GM23338 (cell line): ENCODE data around the gene SOX3. TPM values are rescaled to one million over a fixed set of nuclear protein-coding genes. Genes with fewer than 3 reads are reported as not detected.

Experiments
- ATAC-seq: fragments of 200-7000 bp; cut with Tn5 transposase; 3 replicates; pipeline ENCODE4 v1.9.1; 2020
- DNase-seq: peaks from one replicate; pipeline ENCODE4 v3.0.0-alpha.2; 2015; ENCODE audit warnings: low spot score
- H2AFZ ChIP-seq: fragments of 200-600 bp; sonication (generic); 2 replicates; pipeline ENCODE4 v1.8.0; 2016; ENCODE audit warnings: antibody characterized with exemption, mild to moderate bottlenecking, moderate library complexity
- H3F3A ChIP-seq: fragments of 200-600 bp; sonication (generic); replicated peaks from 2 replicates; pipeline ENCODE4 v1.8.0; 2017; ENCODE audit warnings: antibody characterized with exemption, mixed run types, low read depth
- H3K27ac ChIP-seq: fragments of 200-600 bp; sonication (generic); 2 replicates; pipeline ENCODE4 v1.6.1; 2016; ENCODE audit warnings: low read depth
- H3K27me3 ChIP-seq: fragments of 200-600 bp; sonication (generic); 2 replicates; pipeline ENCODE4 v1.8.0; 2016; ENCODE audit warnings: mild to moderate bottlenecking, mixed run types, moderate library complexity; ENCODE audit not compliant: insufficient read depth
- H3K36me3 ChIP-seq: fragments of 200-600 bp; sonication (generic); 2 replicates; pipeline ENCODE4 v1.8.0; 2016; ENCODE audit warnings: mild to moderate bottlenecking; ENCODE audit not compliant: insufficient read depth
- H3K4me1 ChIP-seq: fragments of 200-600 bp; sonication (generic); 2 replicates; pipeline ENCODE4 v1.8.0; 2016; ENCODE audit warnings: mild to moderate bottlenecking, moderate library complexity; ENCODE audit not compliant: insufficient read depth
- H3K4me2 ChIP-seq: fragments of 200-600 bp; sonication (generic); 2 replicates; pipeline ENCODE4 v1.7.1; 2017; ENCODE audit warnings: mixed run types
- H3K4me3 ChIP-seq: fragments of 200-600 bp; sonication (generic); 2 replicates; pipeline ENCODE4 v1.6.1; 2016; ENCODE audit warnings: mixed run types
- H3K79me2 ChIP-seq: fragments of 200-600 bp; sonication (generic); replicated peaks from 2 replicates; pipeline ENCODE4 v1.8.0; 2017; ENCODE audit warnings: mild to moderate bottlenecking; ENCODE audit not compliant: insufficient read depth
- H3K9me2 ChIP-seq: fragments of 200-600 bp; sonication (generic); 2 replicates; pipeline ENCODE4 v1.8.0; 2017; ENCODE audit not compliant: insufficient read depth
- H4K20me1 ChIP-seq: fragments of 200-600 bp; sonication (generic); replicated peaks from 2 replicates; pipeline ENCODE4 v1.8.0; 2017; ENCODE audit warnings: mild to moderate bottlenecking; ENCODE audit not compliant: insufficient read depth
- H3K27ac Mint-ChIP-seq: 2 replicates; pipeline ENCODE4 v1.8.0; 2020; ENCODE audit warnings: inconsistent platforms, mild to moderate bottlenecking, moderate library complexity, mixed read lengths
- H3K27me3 Mint-ChIP-seq: 3 replicates; pipeline ENCODE4 v1.8.0; 2022; ENCODE audit warnings: low read depth, mild to moderate bottlenecking, moderate library complexity, mixed read lengths, inconsistent platforms; ENCODE audit not compliant: insufficient read depth, poor library complexity
- H3K36me3 Mint-ChIP-seq: 3 replicates; pipeline ENCODE4 v1.8.0; 2021; ENCODE audit warnings: low read depth, mild to moderate bottlenecking, inconsistent platforms, moderate library complexity, mixed read lengths
- H3K4me1 Mint-ChIP-seq: 3 replicates; pipeline ENCODE4 v1.8.0; 2020; ENCODE audit warnings: mild to moderate bottlenecking, inconsistent platforms, mixed read lengths
- H3K4me3 Mint-ChIP-seq: 3 replicates; pipeline ENCODE4 v1.8.0; 2021; ENCODE audit warnings: moderate library complexity, mild to moderate bottlenecking, inconsistent platforms, mixed read lengths
- H3K9me3 Mint-ChIP-seq: 3 replicates; pipeline ENCODE4 v1.8.0; 2020; ENCODE audit warnings: moderate library complexity, mild to moderate bottlenecking, inconsistent platforms, mixed read lengths
- CTCF ChIP-seq, 2 experiments: fragments of 200-600 bp in 1 of 2; sonication (generic) in 1 of 2; conservative IDR thresholded peaks; 2 replicates each; pipeline versions ENCODE4 v1.5.1 to v1.6.1; 2016 to 2017; ENCODE audit warnings: antibody characterized with exemption in 2 of 2, low read depth in 2 of 2, mild to moderate bottlenecking in 2 of 2, moderate library complexity in 1 of 2
- ETS1 ChIP-seq: IDR thresholded peaks from 2 replicates; pipeline ENCODE4 v1.6.1; 2016; ENCODE audit warnings: antibody characterized with exemption
- EZH2 ChIP-seq: fragments of 200-600 bp; sonication (generic); IDR thresholded peaks from one replicate; pipeline ENCODE4 v1.8.0; 2017; ENCODE audit warnings: antibody characterized with exemption, mild to moderate bottlenecking, low read depth; ENCODE audit not compliant: unreplicated experiment
- EZH2phosphoT487 ChIP-seq: fragments of 200-600 bp; sonication (generic); IDR thresholded peaks from one replicate; pipeline ENCODE4 v1.8.1; 2018; ENCODE audit warnings: antibody characterized with exemption; ENCODE audit not compliant: unreplicated experiment
- JUNB ChIP-seq: IDR thresholded peaks from one replicate; pipeline ENCODE4 v1.6.1; 2016; ENCODE audit warnings: antibody characterized with exemption; ENCODE audit not compliant: unreplicated experiment
- NANOG ChIP-seq: IDR thresholded peaks from 2 replicates; pipeline ENCODE4 v1.6.1; 2016; ENCODE audit warnings: antibody characterized with exemption, borderline replicate concordance
- STAT1 ChIP-seq: IDR thresholded peaks from one replicate; pipeline ENCODE4 v1.6.1; 2016; ENCODE audit warnings: antibody characterized with exemption; ENCODE audit not compliant: unreplicated experiment
- ZNF114 ChIP-seq: fragments of 250-450 bp; sonication (Bioruptor Pico); IDR thresholded peaks from 2 replicates; pipeline ENCODE4 v1.5.0; 2020; ENCODE audit warnings: mild to moderate bottlenecking, moderate library complexity
- ZNF331 ChIP-seq: fragments of 250-450 bp; sonication (Bioruptor Pico); IDR thresholded peaks from 2 replicates; pipeline ENCODE4 v1.5.0; 2020; ENCODE audit warnings: low read depth, mild to moderate bottlenecking, moderate library complexity
- polyA plus RNA-seq: library from polyadenylated mRNA; unstranded; fragments of >200 nt; fragmentation: Nextera tagmentation; extraction: Ambion mirVana; gene quantifications from 2 replicates; pipeline ENCODE4 v1.2.1, GENCODE V29; 2016
- total RNA-seq: library from RNA; depleted of rRNA; stranded (reverse); fragments of >200 nt; shearing (Covaris generic); gene quantifications from 2 replicates; pipeline ENCODE4 v1.2.3, GENCODE V29; 2014

The SOX3 gene
- total and polyA plus RNA-seq, 2 experiments from 2014 or later: 9.8 to 23.3 TPM

GRCh38 chrX:140510895-140511295 lies 6.0 kb upstream of the SOX3 start:
- no peak overlapping the region for H3K27ac ChIP-seq
- Mint-ChIP-seq H3K9me3 (no peaks in the 10 kb centered on the region; the same call in 2 of the 3 replicates), H3K4me3 (peak overlapping the region; percentile 79), H3K4me1 (peaks cover 23% of the 10 kb centered on the region; the same call in 2 of the 3 replicates), H3K27ac (no peak overlapping the region), H3K27me3 (peaks cover 53% of the 10 kb centered on the region), H3K36me3 (no peaks in the 10 kb centered on the region)
- peak overlapping the region; percentile 80 for H3K4me2 ChIP-seq
- 0 out of 2 replicates have a peak overlapping the region, but pooled peaks have one; percentile 38 for H2AFZ ChIP-seq
- TF ChIP-seq EZH2 (peak; percentile 17), ZNF114 (no peak)
- H3K36me3 ChIP-seq: no peaks in the 10 kb centered on the region
- ATAC-seq (peak; percentile 6), DNase-seq (peak; percentile 39)
- peaks cover 68% of the 10 kb centered on the region for H3K27me3 ChIP-seq
- H3K4me3 ChIP-seq: peak overlapping the region; percentile 62
- peaks cover 10% of the 10 kb centered on the region for H3K4me1 ChIP-seq
- no peaks in the 10 kb centered on the region for H3F3A ChIP-seq
- H4K20me1 ChIP-seq: no peaks in the 10 kb centered on the region
- H3K9me2 ChIP-seq: no peaks in the 10 kb centered on the region
- H3K79me2 ChIP-seq: no peaks in the 10 kb centered on the region

GRCh38 chrX:140510306-140510676 lies 5.4 kb upstream of the SOX3 start:
- Histone ChIP-seq H3K4me2 (peak overlapping the region; percentile 80), H2AFZ (peak overlapping the region; percentile 69; the same call in 1 of the 2 replicates), H3K4me3 (peak overlapping the region; percentile 62), H4K20me1 (no peaks in the 10 kb centered on the region), H3K36me3 (no peaks in the 10 kb centered on the region), H3K9me2 (no peaks in the 10 kb centered on the region), H3K79me2 (no peaks in the 10 kb centered on the region), H3K27me3 (peaks cover 73% of the 10 kb centered on the region), H3F3A (no peaks in the 10 kb centered on the region), H3K4me1 (peaks cover 10% of the 10 kb centered on the region), H3K27ac (no peak overlapping the region)
- Mint-ChIP-seq H3K9me3 (no peaks in the 10 kb centered on the region; the same call in 2 of the 3 replicates), H3K27me3 (peaks cover 58% of the 10 kb centered on the region), H3K27ac (no peak overlapping the region), H3K4me1 (peaks cover 23% of the 10 kb centered on the region; the same call in 2 of the 3 replicates), H3K36me3 (no peaks in the 10 kb centered on the region), H3K4me3 (peak overlapping the region; percentile 79)
- TF ChIP-seq NANOG (no peak), CTCF (conservative IDR thresholded peaks at IDR 0.05; ENCODE audit: low read depth in 2 of 2) (peak; percentile 51 to 53)
- DNase-seq (peak; percentile 45), ATAC-seq (no peak)

- Histone ChIP-seq H3F3A (no peaks in the 10 kb centered on the region), H3K4me2 (peak overlapping the region; percentile 80), H3K36me3 (no peaks in the 10 kb centered on the region), H3K9me2 (no peaks in the 10 kb centered on the region), H3K27me3 (peaks cover 76% of the 10 kb centered on the region), H3K27ac (no peak overlapping the region), H3K79me2 (no peaks in the 10 kb centered on the region), H3K4me1 (peaks cover 10% of the 10 kb centered on the region), H3K4me3 (peak overlapping the region; percentile 62), H2AFZ (peak overlapping the region; percentile 69; the same call in 1 of the 2 replicates), H4K20me1 (no peaks in the 10 kb centered on the region)
- ATAC-seq: no peak
- Mint-ChIP-seq H3K9me3 (no peaks in the 10 kb centered on the region; the same call in 2 of the 3 replicates), H3K4me3 (peak overlapping the region; percentile 62), H3K4me1 (peaks cover 23% of the 10 kb centered on the region; the same call in 2 of the 3 replicates), H3K27ac (no peak overlapping the region), H3K36me3 (no peaks in the 10 kb centered on the region), H3K27me3 (peaks cover 58% of the 10 kb centered on the region)
- peak; percentile 37 for DNase-seq
- no peak for TF ChIP-seq ZNF114
- TF ChIP-seq JUNB: no peak
- TF ChIP-seq STAT1: no peak
- TF ChIP-seq EZH2phosphoT487: no peak
- TF ChIP-seq CTCF (conservative IDR thresholded peaks at IDR 0.05; ENCODE audit: low read depth in 2 of 2): no peak
- TF ChIP-seq EZH2: no peak
- TF ChIP-seq ZNF331 (CRISPR knock-in tag): no peak
- TF ChIP-seq ETS1: no peak
- TF ChIP-seq NANOG: no peak
Observed at GRCh38 chrX:140509468-140510305, 4.8 kb upstream of the SOX3 start.
